Measurements from ENCODE around the gene OPRL1.
"Not testable (repeated sequence)": the region's sequence is repeated elsewhere in the genome, so short reads cannot be mapped to it uniquely, and the experiment has no call there.

OPRL1 gene

GRCh38 chr20:64105846-64106434 is 26.1 kb downstream of the OPRL1 start:
- DNase-seq = no peak

DNA sequence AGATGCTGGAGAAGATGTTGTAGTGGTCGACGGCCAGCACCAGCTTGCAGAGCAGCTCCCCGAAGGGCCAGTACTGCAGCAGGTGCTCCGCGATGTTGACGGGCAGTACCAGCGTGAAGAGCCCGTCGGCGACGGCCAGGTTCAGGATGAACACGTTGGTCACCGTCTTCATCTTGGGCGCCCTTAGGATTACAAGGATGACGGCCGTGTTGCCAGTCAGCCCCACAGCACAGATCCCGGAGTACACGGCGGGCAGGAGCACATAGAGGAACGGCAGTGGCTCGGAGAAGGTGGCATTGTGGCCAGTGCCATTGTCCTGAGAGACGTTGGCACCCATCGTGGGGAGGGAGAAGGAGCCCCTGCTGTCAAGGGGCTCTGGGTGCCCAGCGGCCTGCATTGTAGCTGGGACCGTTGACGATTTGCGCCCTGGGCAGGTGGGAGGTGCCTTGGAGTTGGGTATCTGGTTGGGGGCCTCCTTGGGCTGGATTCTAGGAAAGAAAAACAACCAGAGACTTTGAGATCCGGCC is 26.6 kb downstream of the OPRL1 start:
- DNase-seq = no peak

- DNase-seq = no peak
Measured at GRCh38 chr20:64106981-64107735, 27.3 kb downstream of the OPRL1 start, which contains the start of gene NPBWR2. NPBWR2 (minus strand) TSS chr20:64107565; CDS start chr20:64106831, 734 bp downstream.

DNA sequence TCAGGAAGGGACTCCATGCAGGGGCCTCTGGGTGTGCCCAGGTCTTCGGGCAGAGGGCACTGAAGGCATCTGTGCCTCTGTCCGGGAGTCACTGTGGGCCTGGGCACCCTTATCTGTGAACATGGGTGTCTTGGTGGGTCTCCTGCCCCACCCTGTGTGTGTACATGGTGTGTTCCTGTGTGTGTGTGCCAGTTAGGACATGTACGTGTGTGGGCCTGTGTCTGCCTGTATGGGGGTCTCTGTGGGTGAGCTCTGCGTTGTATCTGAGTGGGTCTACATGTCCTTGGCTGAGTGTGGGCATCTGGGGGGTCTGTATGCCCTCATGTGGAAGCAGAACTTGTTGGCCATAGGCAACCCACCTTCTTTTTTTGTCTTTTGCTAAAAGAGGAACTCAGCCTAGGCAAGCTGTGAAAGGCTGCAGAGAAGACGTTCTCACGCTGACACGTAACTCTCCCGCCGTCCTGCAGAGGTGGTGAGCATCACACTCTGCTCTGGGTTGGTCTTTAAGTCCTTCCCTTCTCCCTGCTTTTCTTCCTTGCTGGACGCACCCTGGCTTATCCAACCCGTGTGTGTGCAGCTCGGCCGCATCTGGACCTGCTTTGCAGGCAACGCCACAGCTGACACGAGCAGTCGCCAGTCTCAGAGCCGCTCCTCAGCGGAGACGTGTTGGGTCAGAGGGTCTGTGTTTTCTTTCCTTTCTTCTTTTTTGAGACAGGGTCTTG is 28.0 kb downstream of the OPRL1 start:
- DNase-seq = no peak

DNA sequence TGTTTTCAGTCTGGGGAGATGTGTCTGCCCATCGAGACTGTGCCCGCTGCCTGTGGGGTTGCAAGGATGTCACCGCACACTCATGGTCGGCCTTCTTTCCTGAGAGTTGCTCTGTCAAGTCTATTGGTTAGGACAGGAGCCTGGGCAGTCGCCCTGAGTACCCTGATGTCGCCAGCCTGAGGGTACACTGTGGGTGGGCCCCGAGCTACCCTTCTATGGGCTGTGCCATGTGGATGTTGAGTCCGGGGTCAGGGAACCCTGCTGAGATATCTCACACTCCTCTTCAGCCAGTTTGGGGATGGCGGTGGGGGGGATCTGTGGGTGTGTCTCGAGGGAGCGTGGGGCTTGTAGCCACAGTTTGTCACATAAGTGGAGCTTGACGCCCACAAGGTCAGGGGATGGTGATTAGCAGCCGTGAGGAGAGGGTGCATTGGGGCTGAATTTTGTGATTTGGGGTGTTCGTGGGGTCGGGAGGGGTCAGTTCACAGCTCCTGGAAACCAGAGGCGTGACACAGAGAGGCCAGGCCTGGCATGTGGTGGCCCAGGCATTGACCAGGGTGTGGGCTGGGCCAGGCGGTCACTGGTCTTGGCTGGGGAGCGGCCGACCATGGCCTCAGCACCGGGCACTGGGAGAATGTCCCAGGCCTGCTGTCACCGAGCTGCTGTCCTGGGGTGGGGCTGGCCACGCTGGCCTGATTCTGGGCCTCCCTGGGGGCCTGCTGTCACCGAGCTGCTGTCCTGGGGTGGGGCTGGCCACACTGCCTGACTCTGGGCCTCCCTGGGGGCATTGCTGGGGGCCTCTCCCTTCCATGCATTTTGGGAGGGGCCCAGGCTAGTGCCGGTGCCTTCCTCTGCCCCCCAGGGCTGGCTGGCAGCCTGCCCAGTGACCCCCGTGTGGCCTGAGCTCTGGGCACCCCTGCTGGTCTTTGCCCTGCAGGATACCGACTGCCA is 29.1 kb downstream of the OPRL1 start:
- DNase-seq = no peak

GRCh38 chr20:64109831-64110391 is 30.0 kb downstream of the OPRL1 start:
- DNase-seq = no peak

DNA sequence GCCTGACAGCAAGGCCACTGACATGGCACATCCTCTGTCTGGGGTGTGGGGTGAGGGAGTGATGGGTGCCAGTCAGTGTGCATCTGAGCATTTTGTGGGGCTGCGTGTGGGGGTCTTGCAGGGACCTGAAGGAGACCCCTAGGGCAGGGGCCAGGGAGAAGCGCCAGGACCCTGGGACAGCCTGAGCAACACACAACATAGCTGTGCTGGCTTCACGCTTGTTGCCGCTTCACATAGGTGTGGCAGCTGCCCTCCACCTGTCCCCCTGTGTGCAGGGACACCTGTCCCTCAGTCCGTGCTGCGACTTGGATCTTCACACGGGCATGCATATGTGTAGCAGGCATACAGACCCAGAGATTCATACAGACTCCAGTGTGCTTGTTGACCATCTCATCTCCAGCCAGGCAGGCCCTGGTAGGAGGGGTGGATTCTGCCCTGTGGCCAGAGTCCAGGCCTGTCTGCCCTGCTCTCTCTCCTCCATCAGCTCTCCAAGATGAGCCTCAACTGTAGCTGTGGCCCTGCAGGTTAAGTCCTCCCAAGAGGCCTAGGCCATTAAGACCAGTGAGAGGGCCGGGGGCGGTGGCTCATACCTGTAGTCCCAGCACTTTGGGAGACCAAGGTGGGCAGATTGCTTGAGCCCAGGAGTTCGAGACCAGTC is 30.7 kb downstream of the OPRL1 start:
- DNase-seq = no peak

- no peak for DNase-seq
Measured at GRCh38 chr20:64111841-64112641, 32.2 kb downstream of the OPRL1 start.

DNA sequence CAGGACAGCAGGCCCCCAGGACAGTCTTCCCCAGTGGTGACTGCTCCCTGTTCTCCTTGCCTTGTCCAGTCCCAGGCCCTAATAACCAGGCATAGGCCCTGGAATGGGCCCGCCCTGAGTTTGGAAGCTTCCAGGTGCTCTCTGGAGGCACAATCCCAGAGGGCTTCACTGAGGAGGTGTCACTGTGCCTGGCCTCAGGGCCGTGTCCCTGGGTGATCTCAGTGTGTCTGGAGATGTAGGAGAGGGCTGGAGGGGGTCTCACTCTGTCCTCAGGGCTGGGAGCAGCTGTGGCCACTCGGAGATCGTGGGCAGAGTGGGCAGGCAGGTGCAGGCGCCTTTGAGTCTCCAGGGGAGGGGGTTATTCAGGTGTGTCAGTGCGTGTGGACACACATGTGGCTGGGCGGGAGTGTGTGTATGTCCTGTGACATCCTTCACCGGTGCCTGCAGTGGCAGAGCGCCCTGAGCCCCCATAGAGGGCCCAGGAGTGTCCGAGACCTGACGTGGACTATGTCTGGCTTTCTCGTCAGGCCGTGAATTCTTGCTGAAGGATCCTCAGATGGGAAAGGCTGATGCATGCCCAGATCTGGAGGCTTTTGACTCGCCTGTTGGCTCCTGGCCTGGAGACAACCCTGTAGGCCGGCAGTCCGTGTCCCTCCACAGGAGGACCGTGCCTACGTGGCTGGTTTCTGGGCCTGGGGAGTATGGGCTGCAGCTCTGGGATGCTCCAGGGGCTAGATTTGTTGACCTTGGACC is 33.0 kb downstream of the OPRL1 start:
- DNase-seq = no peak

GRCh38 chr20:64113444-64113775 is 33.5 kb downstream of the OPRL1 start:
- no peak for DNase-seq

GRCh38 chr20:64113796-64114355 is 34.0 kb downstream of the OPRL1 start:
- DNase-seq = no peak

- no peak for DNase-seq
Measured at GRCh38 chr20:64114356-64114971, 34.6 kb downstream of the OPRL1 start.

DNA sequence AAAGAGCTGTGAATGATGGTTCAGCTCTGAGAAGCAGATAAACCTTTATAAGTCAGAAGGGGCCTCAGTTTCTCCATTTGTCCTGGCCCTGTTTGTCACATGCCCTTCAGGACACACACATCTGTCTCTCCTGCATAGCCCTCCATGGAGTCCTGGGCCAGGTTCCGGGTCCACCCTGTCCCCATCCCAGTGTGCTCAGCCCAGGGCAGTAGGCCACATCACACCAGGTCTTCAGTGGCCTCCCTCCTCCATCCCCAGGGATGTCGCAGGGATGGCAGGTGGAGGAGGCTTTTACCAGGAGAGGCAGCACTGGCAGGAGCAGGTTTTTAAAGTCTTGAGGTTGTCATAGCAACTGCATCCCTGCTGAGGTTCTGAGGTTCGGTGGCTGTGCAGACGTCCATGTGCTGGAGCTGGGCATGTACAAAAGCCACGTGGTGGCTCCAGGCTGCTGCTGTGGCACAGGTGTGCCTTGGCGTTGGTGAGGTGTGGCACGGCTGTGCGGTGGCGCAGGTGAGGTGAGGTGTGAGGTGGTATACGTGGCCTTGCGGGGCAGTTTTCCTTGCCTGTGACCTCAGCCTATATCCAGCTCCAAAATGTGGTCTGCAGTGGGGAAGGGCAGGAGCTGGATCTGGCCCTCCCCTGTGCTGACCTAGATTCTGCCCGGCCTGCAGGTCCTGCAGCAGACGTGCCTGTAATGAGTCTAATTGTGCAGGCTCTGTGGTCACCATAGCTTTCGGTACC is 35.5 kb downstream of the OPRL1 start:
- DNase-seq = no peak

DNA sequence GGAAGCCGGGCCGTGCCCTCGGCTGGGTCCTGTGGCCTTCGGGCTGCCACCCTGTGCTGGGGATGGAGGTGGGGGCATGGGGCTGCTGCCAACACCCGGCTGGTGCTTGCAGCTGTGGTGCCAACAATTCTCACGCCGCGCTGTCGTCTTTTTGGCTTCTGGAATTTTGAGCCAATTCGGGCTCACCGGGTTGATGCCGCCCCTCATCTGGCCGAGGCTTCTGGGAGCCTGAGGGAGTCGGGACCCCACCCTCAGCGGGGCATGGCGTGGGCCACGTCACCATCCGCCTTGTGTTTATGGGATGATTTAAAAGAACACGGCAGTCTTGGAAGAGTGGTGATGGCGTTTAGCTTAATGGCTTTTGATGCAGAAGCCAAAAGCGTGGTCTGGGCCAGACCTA is 36.1 kb downstream of the OPRL1 start:
- DNase-seq = no peak

GRCh38 chr20:64116541-64117431 is 36.9 kb downstream of the OPRL1 start:
- no peak for DNase-seq

DNA sequence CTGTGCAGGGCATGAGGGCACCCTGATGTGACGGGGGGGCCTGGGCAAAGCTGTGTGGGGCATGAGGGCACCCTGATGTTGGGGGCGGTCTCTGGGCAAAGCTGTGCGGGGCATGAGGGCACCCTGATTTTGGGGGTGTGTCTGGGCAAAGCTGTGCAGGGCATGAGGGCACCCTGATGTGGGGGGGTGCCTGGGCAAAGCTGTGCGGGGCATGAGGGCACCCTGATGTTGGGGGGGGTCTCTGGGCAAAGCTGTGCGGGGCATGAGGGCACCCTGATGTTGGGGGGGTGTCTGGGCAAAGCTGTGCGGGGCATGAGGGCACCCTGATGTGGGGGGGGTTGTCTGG is 37.5 kb downstream of the OPRL1 start:
- DNase-seq = not testable (repeated sequence)

DNA sequence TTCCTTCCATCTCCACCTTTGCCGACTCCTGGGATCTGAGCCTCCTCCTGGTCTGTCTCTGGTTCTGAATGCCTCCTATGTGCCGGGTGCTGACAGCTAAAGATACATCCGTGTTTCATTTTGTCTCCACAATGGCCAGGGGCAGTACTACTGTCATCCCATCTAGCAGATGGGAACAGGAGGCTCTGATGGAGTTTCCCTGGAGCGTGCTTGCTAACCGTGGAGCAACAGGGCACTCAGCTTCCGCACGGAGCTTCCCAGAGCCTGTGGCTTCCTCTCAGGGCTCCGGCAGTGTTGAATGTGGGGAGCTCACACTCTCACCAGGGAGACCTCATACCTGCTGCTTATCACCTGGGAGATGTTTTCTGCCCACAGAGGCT is 39.4 kb downstream of the OPRL1 start:
- peak in 1 of 2 experiments; percentile 30 for DNase-seq

All from SW 1271 (cell line).